Left colon (tissue), 2 donors: ENCODE measurements around the gene CRIM1. TPM values are rescaled to one million over a fixed set of nuclear protein-coding genes. Genes with fewer than 3 reads are reported as not detected.

Source experiments
- ATAC-seq: fragments of 200-7000 bp; cut with Tn5 transposase; one replicate; pipeline ENCODE4 v1.9.1; 2020; ENCODE audit warnings: mild to moderate bottlenecking, moderate library complexity
- DNase-seq, 2 donors: peaks; one replicate each; pipeline ENCODE4 v3.0.0-alpha.2; 2020
- intact Hi-C, 2 donors: fragments of 100-400 bp; cut with DNase I in 1 of 2; cut with micrococcal nuclease in 1 of 2; formaldehyde crosslinking; loops; one replicate each; pipeline versions ENCODE4 v1.11.2 to v1.14.0; 2022; cut with DNase I, micrococcal nuclease
- total RNA-seq, 2 donors: library from RNA; stranded (reverse); fragmentation: NEBNext Ultra II Directional; extraction: Animal tissue kit (Norgen Biotek cat#: 25700); gene quantifications; one replicate each; pipeline ENCODE4 v1.2.1, GENCODE V29; 2021
- donor health status: DM: no; HTN: no; CAD: no.
- donor health status: DM: yes; HTN: yes; CAD: no.

Gene CRIM1
- total RNA-seq, 2 donors from 2014 or later: 67.7 to 105 TPM

DNA sequence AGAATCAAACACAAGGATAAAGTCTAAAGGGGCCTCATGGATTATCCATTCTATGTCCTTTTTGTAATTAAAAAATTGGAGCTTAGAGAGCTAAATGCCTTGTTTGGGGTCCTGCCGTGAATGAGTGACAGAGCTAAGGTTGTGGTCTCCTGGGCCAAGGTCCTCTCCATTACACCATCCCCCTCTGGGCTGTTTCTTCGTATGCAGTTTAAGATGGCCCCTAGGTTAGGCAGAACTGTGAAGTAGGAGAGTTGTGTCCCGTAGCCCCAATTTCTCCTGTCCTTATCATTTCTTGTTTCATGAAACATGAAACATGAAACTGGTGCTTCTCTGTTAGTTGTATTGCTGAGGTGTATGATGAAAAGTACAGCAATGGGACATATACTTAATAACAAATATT is 32.9 kb downstream of the CRIM1 start:
- intact Hi-C loops: no loop called here
- DNase-seq: no peak
- no peak for ATAC-seq

- intact Hi-C loops: no loop called here
- DNase-seq (no peak), ATAC-seq (peak; percentile 87)
Observed at GRCh38 chr2:36389091-36389564, 33.5 kb downstream of the CRIM1 start.

DNA sequence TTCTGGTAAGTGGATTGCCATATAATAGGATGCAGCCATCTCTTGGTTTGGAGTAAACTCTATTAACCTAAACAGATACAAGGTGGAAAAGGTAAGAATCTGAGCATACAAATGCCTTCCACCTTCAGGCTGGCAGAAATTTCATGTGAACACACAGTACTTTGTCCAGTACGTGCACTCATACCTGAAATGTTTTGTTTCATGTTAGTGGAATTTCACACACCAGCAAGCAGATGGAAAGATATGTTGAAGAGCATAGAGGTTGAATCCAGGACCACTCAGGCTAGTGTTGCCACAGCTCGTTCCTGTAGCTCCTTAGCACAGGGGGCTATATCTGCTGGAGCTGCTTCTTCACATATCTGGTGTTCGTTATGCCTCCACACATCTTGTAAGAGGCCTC is 34.0 kb downstream of the CRIM1 start:
- intact Hi-C loops: no loop called here
- no peak for ATAC-seq
- no peak for DNase-seq

DNA sequence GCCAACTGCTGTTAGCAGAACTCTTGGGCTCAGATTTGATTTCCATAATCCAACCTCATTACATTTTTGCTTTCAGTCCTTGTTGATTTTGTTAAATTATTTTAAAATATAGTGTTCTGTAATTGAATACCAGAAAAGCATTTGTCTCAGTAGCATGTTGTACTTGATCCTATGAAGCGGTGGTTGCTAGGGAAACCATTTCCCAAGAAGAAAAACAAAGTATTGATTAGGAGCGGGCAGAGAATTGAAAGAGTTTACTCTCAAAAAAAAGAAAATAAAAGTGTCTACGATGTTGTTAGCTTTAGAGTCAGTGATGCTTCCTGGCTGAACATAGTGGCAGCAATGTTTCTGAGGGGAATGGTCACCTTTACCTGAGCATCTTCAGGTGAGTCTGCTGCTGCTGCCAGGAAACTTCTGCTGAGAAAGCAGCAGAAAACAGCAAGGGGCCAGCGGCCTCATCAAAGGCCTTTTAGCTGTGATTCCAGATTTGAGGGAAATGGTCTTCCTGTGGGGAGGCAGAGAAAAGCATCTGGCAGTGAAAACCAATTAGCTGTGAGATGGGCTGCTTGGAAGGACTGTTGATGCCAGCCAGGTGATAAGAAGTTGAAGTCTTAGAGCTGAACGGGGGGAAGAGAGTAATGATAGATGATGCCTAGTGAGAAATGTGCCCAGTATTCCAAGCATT is 37.1 kb downstream of the CRIM1 start:
- intact Hi-C loops: no loop called here
- no peak for DNase-seq
- ATAC-seq: no peak

- DNase-seq (no peak), ATAC-seq (no peak)
- intact Hi-C loops: no loop called here
Observed at GRCh38 chr2:36393738-36394256, 38.2 kb downstream of the CRIM1 start.

DNA sequence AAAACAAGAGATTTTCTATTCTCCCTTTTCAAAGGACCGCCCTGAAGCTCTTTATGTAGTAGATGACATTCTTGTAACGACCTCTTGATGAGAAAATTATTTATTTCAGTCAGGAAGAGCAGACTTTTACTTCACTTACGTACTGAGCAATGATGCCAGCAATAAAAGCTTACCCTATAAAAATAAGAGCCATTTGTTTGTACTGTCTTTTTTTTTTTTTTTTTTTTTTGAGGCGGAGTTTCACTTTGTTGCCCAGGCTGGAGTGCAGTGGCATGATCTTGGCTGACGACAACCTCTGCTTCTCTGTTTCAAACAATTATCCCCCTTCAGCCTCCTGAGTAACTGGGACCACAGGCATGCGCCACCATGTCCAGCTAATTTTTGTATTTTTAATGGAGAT is 39.2 kb downstream of the CRIM1 start:
- no peak for DNase-seq
- intact Hi-C loops: no loop called here
- peak; percentile 66 for ATAC-seq

GRCh38 chr2:36395866-36396265 is 40.3 kb downstream of the CRIM1 start:
- no peak for DNase-seq
- intact Hi-C loops: no loop called here
- no peak for ATAC-seq

- ATAC-seq (no peak), DNase-seq (no peak)
- intact Hi-C loops: no loop called here
Observed at GRCh38 chr2:36396878-36397539, 41.4 kb downstream of the CRIM1 start.

- DNase-seq (peak; percentile 60 to 77), ATAC-seq (peak; percentile 91)
- intact Hi-C loops: no loop called here
Observed at GRCh38 chr2:36397728-36398413, 42.3 kb downstream of the CRIM1 start.

DNA sequence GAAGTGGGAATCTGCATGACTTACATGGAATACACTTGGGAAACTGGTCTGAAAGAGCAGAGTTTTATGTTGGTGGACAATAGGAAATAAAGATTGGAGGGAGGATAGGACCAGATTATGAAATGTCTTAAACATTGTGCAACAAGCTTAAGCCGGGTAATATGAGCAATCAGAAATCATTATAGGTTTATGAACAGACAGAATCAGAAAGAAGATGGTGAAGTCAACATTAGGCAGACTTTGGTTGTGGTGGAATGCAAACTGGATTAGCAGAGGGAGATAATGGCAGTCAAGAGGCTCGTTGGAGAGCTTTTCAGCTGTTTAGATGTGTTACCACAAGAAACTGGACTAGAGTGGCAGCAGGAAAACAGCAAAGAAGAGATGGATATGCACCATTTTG is 43.5 kb downstream of the CRIM1 start:
- DNase-seq: no peak
- ATAC-seq: no peak
- intact Hi-C loops: no loop called here

DNA sequence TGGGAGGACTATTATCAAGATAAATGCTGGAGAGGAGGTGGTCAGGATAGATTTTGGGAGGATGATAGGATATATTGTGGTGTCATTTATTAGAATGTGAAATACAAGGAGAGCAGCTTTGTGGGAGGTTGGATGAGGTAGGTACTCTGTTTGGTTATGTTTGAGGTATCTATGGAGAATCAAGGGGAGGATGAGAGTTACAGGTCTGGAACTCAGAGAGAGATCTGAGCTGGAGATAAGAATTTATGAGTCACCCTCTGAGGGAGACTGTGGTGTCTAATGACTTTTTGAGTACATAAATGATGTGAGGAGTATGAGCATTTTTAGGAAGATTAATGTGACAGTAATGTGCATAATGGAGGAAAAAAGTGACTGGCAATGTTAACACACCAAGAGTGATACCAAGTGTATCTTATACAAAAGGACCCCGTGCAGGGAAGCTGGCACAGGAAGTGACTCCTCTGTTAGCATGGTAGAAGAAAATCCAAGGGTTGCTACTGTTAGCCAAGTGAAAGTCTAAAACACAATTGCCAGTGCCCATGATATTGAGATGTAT is 48.2 kb downstream of the CRIM1 start:
- ATAC-seq (peak; percentile 50), DNase-seq (no peak)
- intact Hi-C loops: no loop called here

DNA sequence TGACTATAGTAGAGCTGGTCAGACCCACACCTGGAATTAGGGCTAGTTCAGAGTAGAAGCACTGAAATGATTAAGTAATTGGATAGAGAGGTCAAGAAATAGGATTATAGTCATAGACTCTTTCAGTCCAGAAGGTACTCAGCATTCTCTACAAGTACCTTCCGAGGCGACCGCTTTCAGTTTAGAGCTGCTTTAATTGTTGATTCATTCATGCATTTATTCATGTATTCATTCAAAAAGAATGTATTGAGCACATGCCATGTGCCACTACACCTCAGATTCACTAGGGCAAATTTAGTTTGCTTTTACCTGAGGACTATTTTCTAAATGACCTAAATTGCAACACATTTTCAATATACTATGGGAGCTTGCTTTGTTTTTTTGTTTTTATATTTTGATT is 48.7 kb downstream of the CRIM1 start:
- intact Hi-C loops: no loop called here
- no peak for ATAC-seq
- no peak for DNase-seq

- intact Hi-C loops: no loop called here
- no peak for ATAC-seq
- no peak for DNase-seq
Observed at GRCh38 chr2:36404754-36405153, 49.2 kb downstream of the CRIM1 start.

DNA sequence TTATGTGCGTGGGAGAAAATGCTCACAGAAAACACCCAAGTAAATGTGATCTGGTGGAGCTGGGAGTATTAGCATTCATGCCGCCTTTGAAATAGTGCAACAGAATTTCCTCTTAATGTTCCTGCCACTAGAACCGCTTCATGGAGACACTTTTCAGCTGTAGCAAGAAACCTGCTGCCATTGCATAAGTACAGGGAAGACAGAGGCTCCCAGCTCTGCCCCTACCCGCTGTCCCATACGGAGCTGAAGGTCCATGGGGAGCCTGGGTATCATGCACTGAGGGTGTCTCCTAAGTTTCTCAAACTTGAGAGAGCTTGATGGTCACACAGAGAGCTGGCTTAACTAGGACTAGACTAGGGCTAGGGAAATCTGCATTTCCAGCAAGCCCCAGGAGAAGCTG is 49.6 kb downstream of the CRIM1 start:
- DNase-seq (no peak), ATAC-seq (no peak)
- intact Hi-C loops: no loop called here

- intact Hi-C loops: no loop called here
- DNase-seq (no peak), ATAC-seq (no peak)
Observed at GRCh38 chr2:36406296-36406695, 50.7 kb downstream of the CRIM1 start.

DNA sequence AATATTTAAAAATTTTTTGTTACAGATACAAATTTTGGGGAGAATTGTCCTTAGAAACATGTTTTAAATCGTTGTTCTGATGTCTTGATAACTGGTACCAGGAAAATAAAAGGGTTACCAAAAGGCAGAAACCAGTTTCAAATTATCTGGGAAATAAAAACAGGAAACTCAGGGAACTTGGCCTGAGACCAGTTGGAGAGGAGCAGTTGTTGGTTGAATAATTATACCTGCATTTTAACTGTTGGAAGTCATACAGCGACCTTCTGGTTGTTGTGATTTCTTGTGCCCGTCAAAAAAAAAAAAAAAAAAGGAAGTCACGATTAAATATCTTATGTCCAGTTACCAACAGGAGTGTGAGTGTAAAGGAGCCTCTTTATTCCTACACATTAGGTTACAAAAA is 51.8 kb downstream of the CRIM1 start:
- DNase-seq (no peak), ATAC-seq (no peak)
- intact Hi-C loops: no loop called here

DNA sequence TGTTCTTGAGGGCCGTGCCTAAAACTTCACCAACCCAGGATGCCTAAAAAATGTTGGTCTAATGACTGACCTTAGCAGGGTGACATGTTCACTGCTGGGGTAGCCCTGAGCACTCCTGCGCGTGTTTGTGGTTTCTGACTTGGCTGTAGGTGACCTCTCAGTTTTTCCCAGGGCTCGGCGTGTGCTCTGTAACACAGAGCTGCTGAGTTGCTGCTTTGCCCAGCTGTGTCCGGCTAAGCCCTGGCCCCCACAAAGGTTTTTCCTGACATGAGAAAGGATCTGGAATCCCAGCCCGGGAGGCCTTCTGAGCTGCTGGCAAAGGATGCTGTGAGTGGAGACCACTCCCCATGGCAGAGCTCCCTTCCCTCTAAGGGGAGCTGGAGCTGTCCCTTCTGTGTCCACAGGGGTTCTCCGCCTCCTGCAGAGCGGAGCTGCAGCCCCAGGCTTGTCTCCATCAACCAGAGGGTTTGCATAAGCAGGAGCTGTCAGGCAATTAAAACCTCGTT is 52.7 kb downstream of the CRIM1 start:
- DNase-seq: no peak
- ATAC-seq: no peak
- intact Hi-C loops: no loop called here

DNA sequence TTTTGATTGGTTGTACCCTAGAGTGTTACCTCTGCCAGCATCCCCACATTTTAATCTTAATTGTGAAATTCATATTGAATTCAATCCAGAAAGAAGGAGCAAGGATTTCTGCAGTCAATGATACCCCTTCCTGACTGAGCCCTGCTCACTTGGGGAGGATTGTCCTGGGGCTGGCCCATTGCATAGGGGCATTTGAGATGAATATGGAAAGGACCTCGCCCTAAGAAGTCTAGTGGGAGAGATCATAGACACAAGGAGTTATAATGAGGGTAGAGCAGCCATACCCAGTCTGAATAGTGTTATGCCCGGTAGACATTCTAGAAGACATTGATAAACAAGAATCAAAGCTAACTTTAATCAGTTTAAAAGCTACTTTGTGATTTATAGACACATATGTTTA is 53.8 kb downstream of the CRIM1 start:
- no peak for DNase-seq
- ATAC-seq: no peak
- intact Hi-C loops: no loop called here

DNA sequence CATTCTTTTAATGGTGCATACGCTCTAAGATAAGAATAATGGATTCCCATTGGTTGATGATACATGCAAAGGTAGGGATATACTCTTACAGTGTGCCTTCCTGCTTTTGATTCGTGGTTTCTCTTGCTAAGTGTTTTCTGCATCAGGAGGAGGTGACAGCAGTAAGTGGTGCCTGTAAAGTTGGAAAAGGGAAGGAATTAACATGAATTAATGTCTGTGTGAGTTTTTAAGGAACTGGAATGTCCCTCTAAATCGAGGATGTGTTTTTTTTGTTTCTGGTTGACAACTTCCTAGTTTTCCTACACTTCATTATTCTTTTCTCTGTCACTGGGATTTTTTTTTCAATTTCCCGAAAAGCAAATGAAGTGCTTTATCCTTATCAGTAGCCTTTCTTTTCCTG is 54.4 kb downstream of the CRIM1 start:
- intact Hi-C loops: no loop called here
- no peak for DNase-seq
- no peak for ATAC-seq

GRCh38 chr2:36410681-36411080 is 55.1 kb downstream of the CRIM1 start:
- DNase-seq (no peak), ATAC-seq (no peak)
- intact Hi-C loops: no loop called here
